NB4 (cell line): Measurements from ENCODE around the gene SMYD1.

Source experiments
- DNase-seq: peaks from one replicate; pipeline ENCODE4 v3.0.0; 2010; ENCODE audit warnings: low read depth
- H3K4me3 ChIP-seq: one replicate; pipeline ENCODE4 v1.5.1; 2011; ENCODE audit warnings: mild to moderate bottlenecking, low read depth, low read length, moderate library complexity
- CTCF ChIP-seq: IDR thresholded peaks from one replicate; pipeline ENCODE4 v1.5.1; 2012; ENCODE audit warnings: low read depth, low read length
- MYC ChIP-seq: IDR thresholded peaks from 2 replicates; pipeline ENCODE4 v1.6.1; 2011; ENCODE audit warnings: low read depth, low read length
- POLR2A ChIP-seq: IDR thresholded peaks from 2 replicates; pipeline ENCODE4 v1.6.1; 2011; ENCODE audit warnings: mild to moderate bottlenecking; ENCODE audit not compliant: insufficient read length; ENCODE audit errors: extremely low read depth
- TF ChIP-seq, protein P1 (sequence below): IDR thresholded peaks from 2 replicates; pipeline ENCODE4 v1.6.1; 2011; ENCODE audit warnings: low read depth, low read length

The SMYD1 gene

GRCh38 chr2:88092773-88093172 is 25.1 kb downstream of the SMYD1 start:
- DNase-seq: peak; percentile 15
- H3K4me3 ChIP-seq: no peak overlapping the region
- TF ChIP-seq MYC: no peak
- TF ChIP-seq CTCF: no peak
- TF ChIP-seq POLR2A: no peak

- TF ChIP-seq MYC (no peak), POLR2A (no peak), CTCF (no peak)
- TF ChIP-seq, protein P1, sequence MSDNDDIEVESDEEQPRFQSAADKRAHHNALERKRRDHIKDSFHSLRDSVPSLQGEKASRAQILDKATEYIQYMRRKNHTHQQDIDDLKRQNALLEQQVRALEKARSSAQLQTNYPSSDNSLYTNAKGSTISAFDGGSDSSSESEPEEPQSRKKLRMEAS: no peak
- no peak overlapping the region for H3K4me3 ChIP-seq
- no peak for DNase-seq
Measured at GRCh38 chr2:88095022-88095421, 27.4 kb downstream of the SMYD1 start.

- no peak overlapping the region for H3K4me3 ChIP-seq
- DNase-seq: no peak
- TF ChIP-seq MYC (no peak), CTCF (no peak), POLR2A (no peak)
- TF ChIP-seq, protein P1: no peak
Measured at GRCh38 chr2:88096708-88097107, 29.1 kb downstream of the SMYD1 start.

DNA sequence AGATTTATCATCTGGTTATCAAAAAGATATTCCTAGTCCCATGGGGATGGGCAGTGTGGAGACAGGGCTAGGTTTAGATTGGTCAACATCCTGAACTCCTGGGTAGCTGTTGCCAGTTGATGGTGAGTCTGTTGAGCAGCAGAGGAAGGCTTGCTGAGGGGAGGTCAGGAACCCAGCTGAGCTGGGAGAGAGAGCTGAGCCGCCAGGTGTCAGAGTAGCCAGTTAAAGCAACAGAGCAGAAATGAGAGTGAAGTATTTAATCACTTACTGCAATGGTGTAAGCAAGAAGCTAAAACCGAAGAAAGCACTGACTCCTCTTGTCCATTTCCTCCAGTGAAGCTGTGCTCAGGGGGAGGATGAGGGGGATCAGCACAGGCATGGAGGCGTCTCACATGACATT is 29.6 kb downstream of the SMYD1 start:
- no peak overlapping the region for H3K4me3 ChIP-seq
- no peak for DNase-seq
- no peak for TF ChIP-seq POLR2A
- no peak for TF ChIP-seq MYC
- TF ChIP-seq, protein P1: no peak
- no peak for TF ChIP-seq CTCF

GRCh38 chr2:88097891-88098557 is 30.4 kb downstream of the SMYD1 start:
- H3K4me3 ChIP-seq: no peak overlapping the region
- TF ChIP-seq POLR2A (no peak), MYC (no peak), CTCF (no peak)
- TF ChIP-seq, protein P1: no peak

DNA sequence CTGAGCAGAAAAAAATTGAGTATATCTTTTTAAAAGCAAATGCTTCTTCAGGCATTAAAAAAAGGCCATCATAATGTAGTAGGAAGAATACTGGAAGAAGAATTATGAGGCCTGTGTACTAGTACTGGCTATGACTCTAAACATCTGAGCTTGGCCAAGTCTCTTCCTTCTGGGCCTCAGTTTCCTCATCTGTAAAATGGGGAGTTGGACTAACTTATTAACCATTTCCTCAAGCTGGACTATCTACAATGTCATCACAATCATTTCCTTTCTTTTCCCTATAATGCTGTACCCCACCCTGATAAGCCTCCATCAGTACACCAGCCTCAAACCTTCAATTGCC is 30.9 kb downstream of the SMYD1 start:
- no peak overlapping the region for H3K4me3 ChIP-seq
- TF ChIP-seq MYC (no peak), POLR2A (no peak), CTCF (no peak)
- TF ChIP-seq, protein P1: no peak
- DNase-seq: no peak

More at GRCh38 chr2:88097891-88098557, 30.4 kb downstream of the SMYD1 start:
- no peak for DNase-seq
